HG03039 (cell line): ENCODE measurements around the gene KIAA0753.
A peak's percentile ranks its signal among the peaks of the same experiment; 100 is the strongest.

Experiments
- ATAC-seq: cut with Tn5 transposase; IDR thresholded peaks from one replicate; pipeline ENCODE4 v1.9.1; 2021; ENCODE audit warnings: mild to moderate bottlenecking, moderate library complexity; ENCODE audit not compliant: unreplicated experiment

KIAA0753 gene

GRCh38 chr17:6643451-6644125 is 3.1 kb upstream of the KIAA0753 start:
- no peak for ATAC-seq

GRCh38 chr17:6642592-6642991 is 2.1 kb upstream of the KIAA0753 start:
- ATAC-seq, result no peak

GRCh38 chr17:6641247-6641863 is 844 bp upstream of the KIAA0753 start:
- ATAC-seq, result peak; percentile 6

DNA sequence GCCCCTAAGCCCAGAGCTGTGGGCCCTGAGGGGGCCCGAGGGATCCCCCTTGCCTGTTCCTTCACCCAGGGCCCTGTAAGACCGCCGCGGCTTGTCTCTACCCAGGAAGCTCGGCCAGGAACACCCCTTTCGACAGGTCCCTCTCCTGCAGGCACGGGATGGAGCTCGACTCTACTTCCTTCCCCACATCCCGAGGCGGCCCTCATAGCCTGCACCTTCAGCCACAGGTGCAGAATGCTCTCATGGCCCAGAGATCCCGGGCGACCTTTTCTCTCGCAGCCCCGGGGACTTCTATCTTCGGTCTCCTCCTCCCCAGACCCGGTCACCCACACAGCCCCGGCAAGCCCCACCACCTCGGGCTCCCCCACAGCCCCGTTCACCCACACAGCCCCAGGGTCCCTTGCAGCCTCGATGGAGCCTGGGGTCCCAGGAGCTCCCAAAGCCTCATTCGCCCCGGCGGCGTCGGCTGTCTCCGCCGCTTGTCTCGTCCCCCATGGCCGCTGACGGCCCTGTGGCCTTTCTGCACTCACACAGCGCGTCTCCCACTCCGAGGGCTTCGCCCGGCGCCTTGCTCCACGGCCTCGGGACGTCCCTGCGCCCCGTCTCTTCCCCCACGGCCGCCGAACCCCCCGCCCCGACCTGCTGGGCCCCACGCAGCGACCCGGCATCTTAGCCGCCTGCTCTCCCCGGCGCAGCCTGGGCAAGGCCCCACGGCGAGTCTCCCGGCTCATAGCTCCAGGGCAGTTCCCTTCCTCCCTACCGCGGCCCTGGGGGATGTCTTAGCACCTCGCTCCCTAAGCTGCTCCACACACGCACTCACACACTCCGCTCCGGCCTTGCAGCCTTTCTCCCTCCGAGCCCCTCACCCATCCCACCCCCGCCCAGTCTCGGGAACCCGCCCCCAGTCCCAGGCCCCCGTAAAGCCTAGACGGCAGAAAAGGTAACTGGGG is 650 bp downstream of the KIAA0753 start:
- ATAC-seq, result peak; percentile 3

GRCh38 chr17:6639014-6639585 is 1.4 kb downstream of the KIAA0753 start:
- ATAC-seq, result no peak

GRCh38 chr17:6638046-6638908 is 2.2 kb downstream of the KIAA0753 start:
- ATAC-seq, result no peak

GRCh38 chr17:6637458-6637840 is 3.1 kb downstream of the KIAA0753 start:
- ATAC-seq, result no peak

DNA sequence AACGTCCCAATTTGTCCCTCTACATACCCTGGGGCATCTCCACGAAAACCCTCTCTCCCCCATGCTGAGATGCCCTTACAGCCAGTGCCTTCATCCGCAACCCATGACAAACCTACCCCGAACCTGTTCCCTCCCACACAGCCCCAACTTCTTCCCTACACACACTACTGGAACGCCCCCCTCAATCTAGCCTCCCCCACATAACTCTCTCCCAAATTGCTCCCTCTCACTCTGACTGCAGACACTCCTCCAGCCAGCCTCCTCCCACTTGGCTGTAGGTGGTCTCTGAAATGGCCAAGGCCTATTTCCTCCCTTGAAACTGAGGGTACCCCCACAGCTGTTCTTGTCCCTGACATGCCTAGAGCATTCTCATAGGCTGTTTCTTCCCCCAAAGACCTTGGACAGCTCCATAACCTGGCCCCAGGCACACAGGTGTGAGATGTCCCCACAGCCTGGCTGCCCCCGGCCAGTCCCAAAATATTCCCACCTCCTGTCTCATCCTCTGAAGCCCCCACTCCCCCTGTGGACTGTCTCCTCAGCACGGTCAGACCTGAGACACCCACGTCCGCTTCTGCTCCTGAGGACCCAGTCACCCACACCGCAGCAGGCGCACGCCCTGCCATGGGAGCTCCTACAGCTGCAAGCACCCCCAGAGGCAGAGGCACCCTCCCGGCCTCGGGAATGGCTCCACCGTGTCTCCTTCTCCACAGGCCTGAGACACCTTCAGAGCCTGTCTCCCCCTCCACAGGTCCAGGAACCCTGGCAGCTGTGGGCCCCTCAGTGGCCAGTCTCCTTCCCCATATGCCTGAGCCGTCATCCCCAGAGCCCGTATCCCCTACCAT is 3.7 kb downstream of the KIAA0753 start:
- ATAC-seq, result no peak

DNA sequence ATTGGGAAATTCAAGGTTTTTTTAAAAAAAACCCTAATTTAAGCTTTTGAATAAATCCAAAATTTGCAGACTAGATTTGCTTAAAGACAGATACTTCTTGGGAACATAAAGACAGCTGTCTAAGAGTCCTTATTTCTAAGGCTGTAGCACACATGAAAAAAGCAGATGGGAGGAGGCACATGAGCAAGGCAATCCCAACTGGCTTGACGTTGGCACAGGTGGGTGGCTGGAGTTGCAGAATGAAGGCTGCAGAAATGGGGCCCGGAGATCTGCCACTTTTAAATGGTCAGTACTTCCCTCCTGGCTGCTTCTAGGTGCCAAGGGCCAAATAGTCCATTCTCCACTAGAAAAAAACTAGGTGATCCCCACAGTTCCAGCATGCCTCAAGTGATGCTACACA is 4.4 kb downstream of the KIAA0753 start:
- ATAC-seq, result no peak

GRCh38 chr17:6633263-6633662 is 7.2 kb downstream of the KIAA0753 start:
- ATAC-seq, result no peak

- no peak for ATAC-seq
These were observed 8.0 kb downstream of the KIAA0753 start for GRCh38 chr17:6632530-6632929.

DNA sequence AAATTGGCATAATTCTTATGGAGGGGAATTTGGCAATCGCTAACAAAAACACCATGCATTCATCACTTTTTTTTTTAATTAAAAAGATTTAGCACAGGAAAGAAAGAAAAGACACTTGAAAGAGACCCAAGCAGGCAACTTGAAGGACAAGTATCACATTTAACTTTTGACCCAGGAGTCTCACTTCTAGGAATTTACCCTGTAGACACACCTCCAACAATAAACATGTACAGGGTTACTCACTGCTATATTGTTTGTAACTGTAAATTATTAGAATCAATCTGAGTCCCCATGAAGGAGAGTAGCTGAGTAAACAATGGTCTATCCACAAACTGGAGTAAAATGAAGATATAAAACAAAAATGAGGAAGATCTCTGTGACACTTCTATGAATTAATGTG is 10.1 kb downstream of the KIAA0753 start:
- no peak for ATAC-seq

DNA sequence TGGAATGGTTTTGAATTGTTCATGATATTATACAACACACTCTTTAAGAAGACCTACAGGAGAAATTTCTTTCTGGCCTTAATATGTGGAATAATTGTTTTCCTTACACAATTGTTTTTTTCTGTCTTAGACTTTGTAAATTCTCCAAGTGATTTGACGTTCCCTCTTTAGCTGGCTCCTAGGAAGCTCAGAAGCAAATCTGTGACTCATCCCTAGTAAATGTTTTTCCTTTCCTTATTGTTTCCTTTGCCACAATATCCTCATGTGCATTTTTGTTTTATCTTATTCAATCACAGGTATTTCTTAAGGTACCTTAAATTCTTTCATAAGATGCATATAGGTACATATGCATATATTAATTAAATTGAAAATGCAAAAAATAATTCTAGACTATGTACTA is 13.5 kb downstream of the KIAA0753 start:
- no peak for ATAC-seq

DNA sequence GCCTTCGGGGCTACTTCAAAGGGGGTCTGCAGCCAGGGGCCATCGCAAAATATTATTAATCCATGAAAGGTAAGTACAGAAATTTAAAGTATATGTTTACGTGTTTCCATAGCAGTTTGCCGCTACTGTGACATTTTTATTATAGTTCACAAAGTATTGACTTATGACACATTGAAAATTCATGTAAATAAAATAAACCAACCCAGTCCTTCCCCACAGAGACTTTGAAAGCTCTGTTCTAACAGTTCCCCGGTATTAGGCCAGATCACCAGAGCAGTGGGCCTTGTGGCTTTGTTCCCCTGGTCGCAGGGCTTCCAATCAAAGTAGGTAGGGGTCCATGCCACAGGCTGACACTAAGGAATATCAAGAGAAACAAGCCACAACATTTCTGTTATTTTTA is 13.9 kb downstream of the KIAA0753 start:
- ATAC-seq, result no peak

DNA sequence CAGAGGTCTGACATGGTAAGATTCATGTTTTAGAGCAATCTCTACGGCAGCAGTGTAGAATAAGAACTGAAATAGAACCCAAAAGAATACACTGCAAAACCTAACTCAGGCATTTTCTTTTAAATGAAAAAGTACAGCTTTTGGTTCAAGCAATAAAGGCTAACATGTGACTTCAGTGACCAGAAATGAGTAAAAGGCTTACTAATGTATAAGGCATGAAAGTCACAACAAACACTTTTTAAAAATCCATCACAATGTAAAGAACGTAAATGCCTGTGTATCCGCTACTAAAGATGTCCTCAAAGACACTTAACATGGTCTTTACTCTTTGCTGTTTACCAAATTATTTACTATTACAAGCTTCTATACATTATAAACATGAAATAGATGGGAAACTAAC is 16.6 kb downstream of the KIAA0753 start:
- no peak for ATAC-seq

- ATAC-seq, result no peak
These were observed 29.3 kb downstream of the KIAA0753 start for GRCh38 chr17:6611231-6611630.

DNA sequence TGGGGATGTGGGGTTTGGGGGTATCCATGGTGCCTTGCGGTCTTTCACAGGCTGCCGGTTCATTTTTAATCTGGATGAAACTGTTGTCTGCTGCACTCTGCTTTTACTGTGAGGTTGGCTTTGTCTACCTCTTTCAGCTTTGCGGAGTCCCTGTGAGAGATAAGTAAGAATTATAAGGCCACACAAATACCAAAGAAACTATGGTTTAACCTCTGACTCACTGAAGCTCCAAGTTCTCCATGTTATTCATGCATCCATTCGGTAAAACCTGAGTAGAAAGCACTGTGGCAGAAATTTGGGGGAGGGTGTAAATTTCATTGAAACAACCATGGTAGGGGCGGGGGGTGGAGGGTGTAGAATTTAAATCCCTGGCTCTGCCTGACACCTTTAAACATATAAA is 30.5 kb downstream of the KIAA0753 start:
- no peak for ATAC-seq

- ATAC-seq, result no peak
These were observed 32.2 kb downstream of the KIAA0753 start for GRCh38 chr17:6608321-6608720.

GRCh38 chr17:6605142-6605541 is 35.4 kb downstream of the KIAA0753 start:
- no peak for ATAC-seq
